ENCODE measurements around the gene MYRF. TPM values are rescaled to one million over a fixed set of nuclear protein-coding genes. Genes with fewer than 3 reads are reported as not detected.

MYRF gene
- total and polyA plus RNA-seq, 7 donors = 0.01 to 0.24 (median 0.11) TPM; not detected in 1

- no peak for TF ChIP-seq CTCF (IDR thresholded peaks at IDR 0.05)
- Histone ChIP-seq H3K27me3 (ENCODE audit: insufficient read depth in 3 of 3, low read length in 2 of 3) (no peaks in the 10 kb centered on the region), H3K9me3 (no peaks in the 10 kb centered on the region), H3K4me1 (peaks cover 16% of the 10 kb centered on the region), H3K36me3 (ENCODE audit: insufficient read depth in 1 of 2, low read depth in 1 of 2) (no peaks in the 10 kb centered on the region), H3K4me3 (no peak overlapping the region), H3K27ac (peak overlapping the region; percentile 55)
- intact Hi-C loops (cut with DNase I) = no loop called here
- DNase-seq (no peak), ATAC-seq (peak in 2 of 4 donors; percentile 10 to 26)
- WGBS, 3 donors = 67 to 95% (median 74%) methylated on average over 9 of the region's 9 CpGs
Observed at GRCh38 chr11:61707574-61707973, 44.9 kb upstream of the MYRF start.

- Histone ChIP-seq H3K27me3 (ENCODE audit: insufficient read depth in 3 of 3, low read length in 2 of 3) (no peaks in the 10 kb centered on the region), H3K27ac (peak overlapping the region; percentile 10), H3K36me3 (ENCODE audit: insufficient read depth in 1 of 2, low read depth in 1 of 2) (no peaks in the 10 kb centered on the region), H3K4me1 (peaks cover 16% of the 10 kb centered on the region), H3K9me3 (no peaks in the 10 kb centered on the region), H3K4me3 (no peak overlapping the region)
- ATAC-seq = peak in 2 of 4 donors; percentile 44 to 65
- WGBS, 3 donors = 65 to 90% (median 74%) methylated on average over 7 of the region's 7 CpGs
- intact Hi-C loops (cut with DNase I) = no loop called here
- no peak for TF ChIP-seq CTCF (IDR thresholded peaks at IDR 0.05)
- DNase-seq = no peak
Observed at GRCh38 chr11:61709110-61709509, 43.3 kb upstream of the MYRF start.

GRCh38 chr11:61709572-61709971 lies 42.9 kb upstream of the MYRF start:
- Histone ChIP-seq H3K36me3 (ENCODE audit: insufficient read depth in 1 of 2, low read depth in 1 of 2) (no peaks in the 10 kb centered on the region), H3K4me1 (peaks cover 16% of the 10 kb centered on the region), H3K4me3 (no peak overlapping the region), H3K27me3 (ENCODE audit: insufficient read depth in 3 of 3, low read length in 2 of 3) (no peaks in the 10 kb centered on the region), H3K27ac (peak overlapping the region; percentile 10), H3K9me3 (no peaks in the 10 kb centered on the region)
- intact Hi-C loops (cut with DNase I) = no loop called here
- WGBS, 3 donors = 22 to 32% (median 23%) methylated on average over 7 of the region's 7 CpGs
- ATAC-seq = peak; percentile 43 to 68 (median 52)
- TF ChIP-seq CTCF (IDR thresholded peaks at IDR 0.05) = no peak
- DNase-seq = no peak

GRCh38 chr11:61710019-61710418 lies 42.4 kb upstream of the MYRF start:
- ATAC-seq = no peak
- intact Hi-C loops (cut with DNase I) = no loop called here
- peaks cover 16% of the 10 kb centered on the region for H3K4me1 ChIP-seq
- H3K4me3 ChIP-seq = no peak overlapping the region
- WGBS, 3 donors = 76 to 97% (median 83%) methylated on average over 7 of the region's 7 CpGs
- H3K27ac ChIP-seq = peak overlapping the region; percentile 10
- no peaks in the 10 kb centered on the region for H3K9me3 ChIP-seq
- no peaks in the 10 kb centered on the region for H3K36me3 ChIP-seq (ENCODE audit: insufficient read depth in 1 of 2, low read depth in 1 of 2)
- TF ChIP-seq CTCF (IDR thresholded peaks at IDR 0.05) = no peak
- no peaks in the 10 kb centered on the region for H3K27me3 ChIP-seq (ENCODE audit: insufficient read depth in 3 of 3, low read length in 2 of 3)
- DNase-seq = no peak

- Histone ChIP-seq H3K9me3 (no peaks in the 10 kb centered on the region), H3K27ac (peak overlapping the region; percentile 30), H3K4me1 (peaks cover 16% of the 10 kb centered on the region), H3K4me3 (no peak overlapping the region), H3K27me3 (ENCODE audit: insufficient read depth in 3 of 3, low read length in 2 of 3) (no peaks in the 10 kb centered on the region), H3K36me3 (ENCODE audit: insufficient read depth in 1 of 2, low read depth in 1 of 2) (no peaks in the 10 kb centered on the region)
- WGBS, 3 donors = 88 to 92% (median 91%) methylated on average over 14 of the region's 14 CpGs
- no peak for ATAC-seq
- intact Hi-C loops (cut with DNase I) = no loop called here
- DNase-seq = no peak
- TF ChIP-seq CTCF (IDR thresholded peaks at IDR 0.05) = no peak
Observed at GRCh38 chr11:61711037-61711436, 41.4 kb upstream of the MYRF start.

Measured in psoas muscle (tissue), 8 donors.